ENCODE results near the gene SIGLECL1.

SIGLECL1 gene

GRCh38 chr19:51251468-51251820 is 564 bp downstream of the SIGLECL1 start:
- no peak for TF ChIP-seq CTCF (conservative IDR thresholded peaks at IDR 0.05; ENCODE audit: low read depth)
- H3K27ac ChIP-seq = no peak overlapping the region
- no peak for DNase-seq (ENCODE audit: low spot score)
- CTCF ChIA-PET = no interaction called here
- POLR2A ChIA-PET (ENCODE audit: low non-redundant PET) = no interaction called here

GRCh38 chr19:51252306-51253079 is 1.6 kb downstream of the SIGLECL1 start:
- POLR2A ChIA-PET (ENCODE audit: low non-redundant PET) = no interaction called here
- DNase-seq (ENCODE audit: low spot score) = no peak
- TF ChIP-seq CTCF (conservative IDR thresholded peaks at IDR 0.05; ENCODE audit: low read depth) = no peak
- CTCF ChIA-PET = no interaction called here
- H3K27ac ChIP-seq = no peak overlapping the region

- TF ChIP-seq CTCF (conservative IDR thresholded peaks at IDR 0.05; ENCODE audit: low read depth) = no peak
- no peak overlapping the region for H3K27ac ChIP-seq
- no peak for DNase-seq (ENCODE audit: low spot score)
- CTCF ChIA-PET = no interaction called here
- POLR2A ChIA-PET (ENCODE audit: low non-redundant PET) = interaction anchor here (0.6 kb wide), 1 partner anchor 230 kb away, joined by 4 read pairs; no protein-coding TSS in a partner anchor
Observed at GRCh38 chr19:51253088-51253806, 2.4 kb downstream of the SIGLECL1 start.

GRCh38 chr19:51256155-51256625 is 5.3 kb downstream of the SIGLECL1 start:
- TF ChIP-seq CTCF (conservative IDR thresholded peaks at IDR 0.05; ENCODE audit: low read depth) = no peak
- DNase-seq (ENCODE audit: low spot score) = no peak
- CTCF ChIA-PET = no interaction called here
- H3K27ac ChIP-seq = no peak overlapping the region
- POLR2A ChIA-PET (ENCODE audit: low non-redundant PET) = no interaction called here

- ChIA-PET CTCF (no interaction called here), POLR2A (ENCODE audit: low non-redundant PET) (no interaction called here)
- no peak overlapping the region for H3K27ac ChIP-seq
- TF ChIP-seq CTCF (conservative IDR thresholded peaks at IDR 0.05; ENCODE audit: low read depth) = no peak
- DNase-seq (ENCODE audit: low spot score) = no peak
Observed at GRCh38 chr19:51257471-51257870, 6.6 kb downstream of the SIGLECL1 start.

- CTCF ChIA-PET = interaction anchor here (0.6 to 1.3 kb wide), 6 partner anchors 9 to 1368 kb away, joined by 3 to 8 read pairs (median 4); no protein-coding TSS in a partner anchor
- no peak for DNase-seq (ENCODE audit: low spot score)
- TF ChIP-seq CTCF (conservative IDR thresholded peaks at IDR 0.05; ENCODE audit: low read depth) = no peak
- POLR2A ChIA-PET (ENCODE audit: low non-redundant PET) = no interaction called here
- H3K27ac ChIP-seq = no peak overlapping the region
Observed at GRCh38 chr19:51258165-51259160, 7.6 kb downstream of the SIGLECL1 start.

All from RWPE1 (cell line).